ENCODE measurements around the gene ARHGAP45.

Gene ARHGAP45

DNA sequence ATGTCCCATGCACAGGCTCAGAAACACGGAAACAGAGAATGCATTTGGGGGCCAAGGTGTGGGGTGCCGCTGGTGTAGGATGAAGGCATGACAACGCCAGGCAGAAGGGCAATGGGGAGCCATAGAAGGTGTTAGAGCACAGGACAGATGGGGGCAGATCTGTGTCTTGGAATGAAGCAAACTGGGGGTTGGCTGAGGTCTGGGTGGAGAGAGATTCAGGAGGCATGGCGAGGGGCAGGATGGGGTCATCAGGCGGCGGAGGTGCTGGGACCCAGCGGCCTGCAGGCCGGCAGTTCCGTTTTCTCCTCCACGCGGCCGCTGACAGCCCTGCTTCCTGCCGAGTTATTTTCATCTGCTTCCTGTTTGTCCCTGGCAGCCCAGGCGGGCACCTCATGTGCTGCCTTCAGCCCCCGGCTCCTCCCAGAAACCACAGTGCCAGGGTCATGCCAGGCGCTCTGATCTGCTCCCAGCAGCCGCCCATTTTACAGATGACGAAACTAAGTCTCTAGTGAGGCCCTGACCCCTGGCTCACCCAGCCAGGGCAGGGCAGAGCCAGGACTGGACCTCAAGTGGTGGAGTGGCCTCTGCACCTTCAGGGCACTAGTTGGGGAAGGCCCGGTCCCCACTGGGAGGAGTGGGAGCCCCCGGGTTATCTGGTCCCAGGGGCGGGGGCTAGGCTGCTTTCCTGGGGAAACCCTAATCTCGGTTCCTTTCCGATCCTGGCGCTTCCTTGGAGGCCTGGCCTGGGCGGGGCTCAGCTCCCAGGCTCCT, 2.2 kb downstream of the ARHGAP45 start:
- peak in 1 of 3 donors; percentile 47 for DNase-seq (ENCODE audit: low read depth in 3 of 3, low spot score in 1 of 3)

DNA sequence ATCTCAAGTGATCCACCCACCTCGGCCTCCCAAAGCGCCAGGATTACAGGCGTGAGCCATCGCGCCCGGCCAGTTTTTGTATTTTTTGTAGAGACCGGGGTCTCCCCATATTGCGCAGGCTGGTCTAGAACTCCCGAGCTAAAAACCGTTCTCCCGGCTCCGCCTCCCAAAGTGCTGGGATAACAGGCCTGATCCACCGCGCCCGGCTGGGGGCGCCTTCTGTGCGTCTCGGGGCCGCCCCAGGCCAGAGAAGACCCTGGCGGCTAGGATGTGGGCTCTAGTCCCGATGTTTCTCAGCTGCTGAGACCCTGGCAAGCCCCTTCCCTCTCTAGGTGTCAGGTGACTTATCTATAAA, 3.6 kb downstream of the ARHGAP45 start:
- DNase-seq (ENCODE audit: low read depth in 3 of 3, low spot score in 1 of 3), result no peak

DNA sequence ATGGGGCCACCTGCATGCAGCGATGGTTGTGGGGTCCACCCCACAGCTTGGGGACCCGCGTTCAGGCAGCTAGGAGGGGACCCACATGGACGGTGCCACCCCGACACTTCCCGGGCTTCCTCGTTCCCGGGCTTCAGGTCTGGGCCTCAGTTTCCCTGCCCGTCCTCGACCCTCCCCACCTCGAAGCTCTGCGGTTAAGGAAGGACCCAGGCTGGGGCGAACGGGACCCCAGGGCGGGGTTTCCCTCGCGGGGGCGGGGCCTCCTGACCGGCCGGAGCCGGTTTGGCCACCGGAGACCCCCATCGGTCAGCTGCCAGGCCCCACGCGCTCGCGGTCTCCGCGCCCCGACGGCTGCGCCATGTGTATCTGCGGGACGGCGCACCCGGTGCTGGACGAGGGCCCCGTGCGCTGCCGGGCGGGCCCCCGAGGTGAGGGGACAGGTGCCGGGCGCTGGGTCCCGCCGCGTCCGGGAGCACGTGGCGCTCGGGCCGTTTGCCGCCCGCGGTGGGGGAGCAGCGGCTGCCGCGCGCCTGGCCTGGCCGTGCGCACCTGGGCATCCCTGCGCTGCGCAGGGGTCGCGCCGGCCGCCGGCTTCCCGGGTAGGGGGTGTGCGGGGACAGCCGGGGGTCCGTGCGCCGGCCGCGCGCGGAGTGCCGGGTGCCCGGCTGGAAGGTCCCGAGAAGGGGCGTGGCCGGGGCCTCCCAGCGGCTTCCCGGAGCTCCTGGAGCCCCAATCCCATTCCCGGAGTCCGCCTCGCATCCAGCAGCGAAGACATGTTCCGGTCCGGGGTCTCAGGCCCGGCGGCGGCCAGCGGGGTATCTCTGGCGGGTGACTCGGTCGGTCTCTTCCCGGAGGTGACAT, 4.2 kb downstream of the ARHGAP45 start:
- DNase-seq (ENCODE audit: low read depth in 3 of 3, low spot score in 1 of 3), result no peak

DNA sequence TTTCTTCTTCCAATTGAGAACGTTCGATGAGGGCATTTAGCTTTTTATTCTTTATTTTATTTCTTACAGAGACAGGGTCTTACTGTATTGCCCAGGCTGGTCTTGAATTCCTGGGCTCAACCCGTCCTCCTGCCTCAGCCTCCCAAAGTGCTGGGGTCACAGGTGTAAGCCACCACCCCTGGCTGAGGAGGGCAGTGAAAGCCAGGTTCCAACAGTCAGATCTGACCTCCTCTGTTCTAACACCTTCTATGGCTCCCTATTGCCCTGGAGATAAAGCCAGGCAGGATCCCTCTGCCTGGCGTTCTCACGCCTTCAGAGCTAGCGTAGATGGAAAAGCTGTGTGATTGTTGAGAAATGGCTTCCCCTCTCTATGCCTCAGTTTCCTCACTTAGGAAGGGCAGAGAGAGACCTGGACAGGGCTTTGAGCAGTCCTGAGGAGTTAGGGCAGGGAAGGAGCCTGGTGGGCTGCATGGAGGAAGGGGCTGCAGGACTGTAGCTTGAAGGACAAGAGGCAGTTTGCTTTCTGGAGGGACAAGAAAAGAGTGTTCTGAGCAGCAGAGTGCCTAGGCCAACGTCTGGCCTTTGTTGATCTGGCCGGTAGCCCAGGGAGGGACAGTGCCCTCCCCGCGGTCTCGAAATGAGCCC, 5.5 kb downstream of the ARHGAP45 start:
- DNase-seq (ENCODE audit: low read depth in 3 of 3, low spot score in 1 of 3), result no peak

DNA sequence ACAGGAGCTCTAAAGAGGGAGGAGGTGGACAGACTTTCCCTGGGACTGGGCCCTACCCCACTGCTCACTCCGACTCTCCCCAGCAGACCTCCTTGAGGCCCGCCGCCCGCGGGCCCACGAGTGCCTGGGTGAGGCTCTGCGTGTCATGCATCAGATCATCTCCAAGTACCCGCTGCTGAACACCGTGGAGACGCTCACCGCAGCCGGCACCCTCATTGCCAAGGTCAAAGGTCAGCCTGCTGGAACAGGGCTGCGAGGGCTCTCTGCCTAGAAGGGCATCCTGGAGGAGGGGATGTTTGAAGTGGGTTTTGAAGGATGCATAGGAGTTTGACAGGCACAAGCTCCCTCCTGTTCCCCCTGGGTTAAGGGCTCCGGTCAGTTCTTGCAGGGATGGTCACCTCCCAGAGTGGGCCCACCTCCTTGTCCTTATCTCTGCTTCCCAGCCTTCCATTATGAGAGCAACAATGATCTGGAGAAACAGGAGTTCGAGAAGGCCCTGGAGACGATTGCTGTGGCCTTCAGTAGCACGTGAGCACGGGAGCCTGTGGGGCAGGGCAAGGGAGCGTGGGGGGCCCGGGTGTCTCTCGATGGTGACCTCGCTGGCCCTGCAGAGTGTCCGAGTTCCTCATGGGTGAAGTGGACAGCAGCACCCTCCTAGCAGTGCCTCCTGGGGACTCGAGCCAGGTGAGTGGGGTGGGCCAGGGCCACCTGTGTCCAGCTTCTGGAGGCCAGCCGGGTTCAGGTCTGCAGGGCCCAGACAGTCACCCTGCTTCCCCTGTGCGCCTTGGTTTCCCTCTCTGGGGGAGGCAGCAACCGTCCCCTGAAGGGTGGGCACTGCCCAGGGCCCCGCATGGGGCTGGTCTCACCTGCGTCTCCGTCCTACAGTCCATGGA, 6.3 kb downstream of the ARHGAP45 start:
- DNase-seq (ENCODE audit: low read depth in 3 of 3, low spot score in 1 of 3), result no peak

DNA sequence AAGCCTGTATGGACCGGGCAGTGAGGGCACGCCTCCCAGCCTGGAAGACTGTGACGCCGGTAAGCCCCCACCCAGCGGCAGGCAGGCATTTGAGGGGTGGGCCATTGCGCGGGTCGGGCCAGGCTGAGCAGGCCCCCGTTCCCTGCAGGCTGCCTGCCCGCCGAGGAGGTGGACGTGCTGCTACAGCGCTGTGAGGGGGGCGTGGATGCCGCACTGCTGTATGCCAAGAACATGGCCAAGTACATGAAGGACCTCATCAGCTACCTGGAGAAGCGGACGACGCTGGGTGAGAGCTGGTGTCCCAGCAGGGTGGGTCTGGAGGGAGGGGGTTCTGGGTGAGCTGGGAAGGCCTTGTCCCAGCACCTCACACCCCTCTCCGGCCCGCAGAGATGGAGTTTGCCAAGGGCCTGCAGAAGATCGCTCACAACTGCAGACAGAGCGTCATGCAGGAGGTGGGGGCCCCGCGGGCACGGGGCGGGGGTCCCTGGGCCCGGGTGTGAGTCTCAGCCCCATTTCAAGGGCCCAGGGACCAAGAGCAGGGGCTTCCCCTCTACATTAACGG, 7.1 kb downstream of the ARHGAP45 start:
- no peak for DNase-seq (ENCODE audit: low read depth in 3 of 3, low spot score in 1 of 3)

DNA sequence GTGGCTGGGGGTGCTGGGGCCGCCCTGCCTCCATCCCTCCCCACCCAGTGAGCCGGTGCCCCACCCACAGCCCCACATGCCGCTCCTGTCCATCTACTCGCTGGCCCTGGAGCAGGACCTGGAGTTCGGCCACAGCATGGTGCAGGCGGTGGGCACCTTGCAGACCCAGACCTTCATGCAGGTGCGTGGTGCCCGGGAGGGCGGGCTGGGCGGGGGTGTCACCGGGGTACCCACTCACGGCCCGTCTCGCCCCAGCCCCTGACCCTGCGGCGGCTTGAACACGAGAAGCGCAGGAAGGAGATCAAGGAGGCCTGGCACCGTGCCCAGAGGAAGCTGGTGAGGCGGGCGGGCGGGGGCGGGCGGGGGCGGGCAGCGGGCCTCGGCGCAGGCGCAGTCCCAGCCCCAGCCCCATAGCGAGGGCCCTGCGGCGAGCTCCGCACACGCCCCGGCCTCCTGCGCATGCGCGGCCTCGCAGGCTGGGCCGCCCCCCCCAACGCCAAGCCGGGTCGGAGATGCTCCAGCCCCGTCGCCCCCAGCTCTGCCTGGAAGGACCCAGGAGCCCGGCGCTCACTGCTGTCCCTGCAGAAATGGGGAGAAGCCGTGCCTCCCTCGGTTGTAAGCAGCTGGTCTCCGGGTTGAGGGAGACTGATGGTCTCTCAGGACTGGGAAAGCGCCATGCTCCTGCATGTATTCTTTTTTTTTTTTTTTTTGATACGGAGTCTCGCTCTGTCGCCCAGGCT, 7.7 kb downstream of the ARHGAP45 start:
- peak; percentile 80 to 95 (median 95) for DNase-seq (ENCODE audit: low read depth in 3 of 3, low spot score in 1 of 3)

DNA sequence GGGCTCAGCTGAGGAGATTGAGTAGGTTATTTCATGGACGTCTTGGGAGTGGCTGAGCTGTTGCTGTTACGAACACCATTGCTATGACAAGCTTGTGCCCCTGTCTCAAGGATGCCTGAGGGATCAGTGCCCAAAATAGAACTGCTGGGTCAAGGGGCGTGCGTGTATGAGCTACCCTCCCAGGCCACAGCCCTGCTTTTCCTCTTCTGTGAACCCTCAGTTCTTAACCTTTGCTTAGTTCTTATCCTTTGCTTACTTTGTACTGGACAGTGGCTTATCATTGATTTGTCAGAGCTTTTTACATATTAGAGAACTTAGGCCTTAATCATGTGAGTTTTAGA, 9.0 kb downstream of the ARHGAP45 start:
- no peak for DNase-seq (ENCODE audit: low read depth in 3 of 3, low spot score in 1 of 3)

DNA sequence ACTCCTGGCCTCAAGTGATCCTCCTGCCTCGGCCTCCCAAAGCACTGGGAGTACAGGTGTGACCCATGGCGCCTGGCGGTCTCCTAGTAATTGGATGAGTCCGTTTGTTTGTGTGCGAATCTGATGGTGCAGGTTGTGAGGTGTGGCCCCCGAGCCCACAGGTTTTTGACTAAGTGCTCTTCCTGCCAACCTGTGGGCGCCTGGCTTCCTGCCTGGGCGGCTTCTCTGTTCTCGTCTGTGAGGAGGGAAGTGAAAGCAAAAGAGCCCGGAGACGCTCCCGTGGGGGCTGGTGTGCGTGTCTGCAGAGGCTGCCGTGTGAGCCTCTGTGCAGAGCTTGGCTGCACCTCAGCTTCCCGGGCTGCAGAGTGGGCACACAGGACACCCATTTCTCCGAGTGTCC, 10.0 kb downstream of the ARHGAP45 start:
- peak; percentile 74 to 89 (median 86) for DNase-seq (ENCODE audit: low read depth in 3 of 3, low spot score in 1 of 3)

DNA sequence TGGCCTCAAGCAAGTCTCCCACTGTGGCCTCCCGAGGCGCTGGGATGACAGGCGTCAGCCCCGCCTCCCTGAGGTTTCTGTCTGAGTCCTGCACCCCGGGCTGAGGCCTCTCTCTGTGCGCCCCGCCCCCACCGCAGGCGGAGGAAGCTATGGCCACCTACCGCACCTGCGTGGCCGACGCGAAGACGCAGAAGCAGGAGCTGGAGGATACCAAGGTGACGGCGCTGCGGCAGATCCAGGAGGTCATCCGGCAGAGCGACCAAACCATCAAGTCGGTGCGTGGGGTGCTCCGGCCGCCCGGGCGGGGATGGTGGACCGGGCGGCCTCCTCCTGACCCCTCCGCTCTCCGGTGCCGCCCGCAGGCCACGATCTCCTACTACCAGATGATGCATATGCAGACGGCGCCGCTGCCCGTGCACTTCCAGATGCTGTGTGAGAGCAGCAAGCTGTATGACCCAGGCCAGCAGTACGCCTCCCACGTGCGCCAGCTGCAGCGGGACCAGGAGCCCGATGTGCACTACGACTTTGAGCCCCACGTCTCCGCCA, 12.7 kb downstream of the ARHGAP45 start:
- peak in 1 of 3 donors; percentile 60 for DNase-seq (ENCODE audit: low read depth in 3 of 3, low spot score in 1 of 3)

DNA sequence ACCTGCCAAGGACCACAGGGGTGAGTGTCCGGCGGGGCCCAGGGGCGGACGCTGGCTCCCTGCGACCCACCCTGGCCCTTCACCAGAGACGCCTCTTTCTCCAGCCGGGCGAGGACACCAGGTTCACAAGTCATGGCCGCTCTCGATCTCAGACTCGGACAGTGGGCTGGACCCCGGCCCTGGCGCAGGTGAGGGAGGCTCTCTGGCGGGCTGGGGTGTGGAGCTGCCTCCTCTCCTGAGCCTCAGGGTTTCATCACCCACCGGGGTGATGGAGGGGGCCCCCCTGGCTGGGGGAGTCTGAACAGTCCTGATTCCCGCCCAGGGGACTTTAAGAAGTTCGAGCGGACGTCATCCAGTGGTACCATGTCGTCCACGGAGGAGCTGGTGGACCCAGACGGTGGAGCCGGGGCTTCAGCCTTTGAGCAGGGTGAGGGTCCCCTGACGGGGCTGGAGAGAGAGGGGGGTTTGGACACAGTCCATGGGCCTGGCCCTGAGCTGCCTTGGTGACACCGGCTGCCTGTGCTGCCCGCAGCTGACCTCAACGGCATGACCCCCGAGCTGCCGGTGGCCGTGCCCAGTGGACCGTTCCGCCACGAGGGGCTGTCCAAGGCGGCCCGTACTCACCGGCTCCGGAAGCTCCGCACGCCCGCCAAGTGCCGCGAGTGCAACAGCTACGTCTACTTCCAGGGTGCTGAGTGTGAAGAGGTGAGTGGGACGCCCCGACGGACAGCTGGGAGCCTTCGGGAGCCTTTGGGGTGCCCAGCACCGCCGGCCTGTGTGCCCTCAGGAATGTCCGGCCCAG, 13.6 kb downstream of the ARHGAP45 start:
- DNase-seq (ENCODE audit: low read depth in 3 of 3, low spot score in 1 of 3), result no peak

DNA sequence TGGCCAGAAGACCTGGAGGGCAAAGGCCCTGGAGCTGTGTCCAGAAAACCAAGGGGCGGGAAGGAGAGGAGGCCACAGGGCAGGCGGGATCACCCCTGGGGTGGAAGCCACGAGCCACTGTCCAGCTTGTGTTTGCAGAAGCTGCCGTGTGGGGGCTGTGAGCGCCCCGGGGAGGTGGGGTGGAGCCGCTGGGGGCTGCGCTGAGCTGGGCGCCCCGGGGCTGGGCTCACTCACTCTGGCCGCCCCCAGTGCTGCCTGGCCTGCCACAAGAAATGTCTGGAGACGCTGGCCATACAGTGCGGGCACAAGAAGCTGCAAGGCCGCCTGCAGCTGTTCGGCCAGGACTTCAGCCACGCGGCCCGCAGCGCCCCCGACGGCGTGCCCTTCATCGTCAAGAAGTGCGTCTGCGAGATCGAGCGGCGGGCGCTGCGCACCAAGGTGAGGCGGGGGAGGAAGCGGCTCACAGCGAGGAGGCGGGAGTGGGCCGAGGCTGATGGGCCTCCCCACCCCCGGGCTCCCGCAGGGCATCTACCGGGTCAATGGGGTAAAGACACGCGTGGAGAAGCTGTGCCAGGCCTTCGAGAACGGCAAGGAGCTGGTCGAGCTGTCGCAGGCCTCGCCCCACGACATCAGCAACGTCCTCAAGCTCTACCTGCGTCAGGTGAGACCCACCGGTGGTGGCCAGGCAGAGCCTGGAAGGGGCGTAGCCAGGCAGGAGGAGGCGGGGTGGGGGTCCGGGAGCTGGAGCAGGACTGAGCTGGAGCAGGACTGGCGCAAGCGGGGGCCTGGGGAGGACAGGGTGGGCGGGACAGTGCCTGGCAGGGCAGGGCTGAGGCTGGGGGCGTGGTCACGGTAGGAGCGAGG, 14.6 kb downstream of the ARHGAP45 start:
- DNase-seq (ENCODE audit: low read depth in 3 of 3, low spot score in 1 of 3), result no peak

DNA sequence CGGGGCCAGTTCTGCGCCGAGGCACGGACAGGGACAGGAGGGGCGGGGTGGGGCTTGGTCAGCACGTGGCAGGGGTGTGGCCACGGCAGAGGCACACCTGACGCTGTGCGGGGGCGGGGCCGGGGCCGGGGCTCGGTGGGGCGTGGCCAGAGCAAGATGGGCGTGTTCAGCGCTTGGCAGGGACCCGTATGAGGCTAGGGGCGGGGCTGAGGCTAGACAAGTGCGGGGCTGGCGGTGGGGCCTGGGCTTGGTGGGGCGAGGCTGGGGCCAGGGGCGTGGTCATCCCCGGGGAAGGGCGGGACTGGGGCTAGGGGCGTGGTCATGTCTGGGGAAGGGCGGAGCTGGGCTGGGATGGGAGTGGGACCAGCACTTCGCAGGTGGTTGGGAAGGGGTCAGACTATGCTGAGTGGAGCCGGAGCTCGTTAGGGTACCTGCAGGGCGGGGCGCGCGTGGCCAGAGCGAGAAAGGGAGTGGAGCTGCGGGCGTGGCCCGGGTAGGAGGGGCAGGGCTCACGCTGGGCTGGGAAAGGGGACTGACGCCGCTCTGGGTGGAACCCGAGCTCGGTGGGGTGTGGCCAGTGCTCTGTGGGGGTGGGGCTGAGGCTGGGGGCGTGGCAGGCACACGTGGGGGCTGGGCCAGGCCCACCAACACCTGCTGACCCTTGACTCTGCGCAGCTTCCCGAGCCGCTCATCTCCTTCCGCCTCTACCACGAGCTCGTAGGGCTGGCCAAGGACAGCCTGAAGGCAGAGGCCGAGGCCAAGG, 15.4 kb downstream of the ARHGAP45 start:
- DNase-seq (ENCODE audit: low read depth in 3 of 3, low spot score in 1 of 3), result peak; percentile 58 to 76 (median 61)

DNA sequence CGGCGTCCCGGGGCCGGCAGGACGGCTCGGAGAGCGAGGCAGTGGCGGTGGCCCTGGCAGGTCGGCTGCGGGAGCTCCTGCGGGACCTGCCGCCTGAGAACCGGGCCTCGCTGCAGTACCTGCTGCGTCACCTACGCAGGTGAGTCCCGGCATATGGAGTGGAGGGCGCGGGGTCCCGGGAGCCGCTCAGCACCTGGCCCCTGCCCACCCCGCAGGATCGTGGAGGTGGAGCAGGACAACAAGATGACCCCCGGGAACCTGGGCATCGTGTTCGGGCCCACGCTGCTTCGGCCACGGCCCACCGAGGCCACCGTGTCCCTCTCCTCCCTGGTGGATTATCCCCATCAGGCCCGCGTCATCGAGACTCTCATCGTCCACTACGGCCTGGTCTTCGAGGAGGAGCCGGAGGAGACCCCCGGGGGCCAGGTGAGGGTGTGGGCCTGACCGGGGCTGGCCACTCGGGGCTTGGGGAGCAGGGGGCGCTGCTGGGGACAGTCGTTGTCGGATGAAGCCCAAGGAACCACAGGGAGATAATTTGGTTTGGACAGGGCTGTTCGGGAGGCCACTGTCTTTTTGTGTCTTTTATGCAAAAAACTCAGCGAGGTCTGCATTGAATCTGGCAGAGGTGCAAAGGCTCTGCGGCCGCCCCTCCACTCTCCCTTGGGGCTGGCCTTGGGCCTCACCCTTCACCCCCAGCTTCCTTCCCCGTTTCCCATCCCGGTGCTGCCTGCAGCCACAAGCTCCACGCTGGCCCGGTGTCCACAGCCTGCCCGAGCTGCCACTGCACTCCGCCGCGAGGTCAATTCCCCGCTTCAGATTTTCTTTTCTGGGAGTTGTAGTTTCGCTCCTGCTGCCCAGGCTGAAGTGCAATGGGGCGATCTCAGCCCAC, 16.2 kb downstream of the ARHGAP45 start:
- DNase-seq (ENCODE audit: low read depth in 3 of 3, low spot score in 1 of 3), result no peak

DNA sequence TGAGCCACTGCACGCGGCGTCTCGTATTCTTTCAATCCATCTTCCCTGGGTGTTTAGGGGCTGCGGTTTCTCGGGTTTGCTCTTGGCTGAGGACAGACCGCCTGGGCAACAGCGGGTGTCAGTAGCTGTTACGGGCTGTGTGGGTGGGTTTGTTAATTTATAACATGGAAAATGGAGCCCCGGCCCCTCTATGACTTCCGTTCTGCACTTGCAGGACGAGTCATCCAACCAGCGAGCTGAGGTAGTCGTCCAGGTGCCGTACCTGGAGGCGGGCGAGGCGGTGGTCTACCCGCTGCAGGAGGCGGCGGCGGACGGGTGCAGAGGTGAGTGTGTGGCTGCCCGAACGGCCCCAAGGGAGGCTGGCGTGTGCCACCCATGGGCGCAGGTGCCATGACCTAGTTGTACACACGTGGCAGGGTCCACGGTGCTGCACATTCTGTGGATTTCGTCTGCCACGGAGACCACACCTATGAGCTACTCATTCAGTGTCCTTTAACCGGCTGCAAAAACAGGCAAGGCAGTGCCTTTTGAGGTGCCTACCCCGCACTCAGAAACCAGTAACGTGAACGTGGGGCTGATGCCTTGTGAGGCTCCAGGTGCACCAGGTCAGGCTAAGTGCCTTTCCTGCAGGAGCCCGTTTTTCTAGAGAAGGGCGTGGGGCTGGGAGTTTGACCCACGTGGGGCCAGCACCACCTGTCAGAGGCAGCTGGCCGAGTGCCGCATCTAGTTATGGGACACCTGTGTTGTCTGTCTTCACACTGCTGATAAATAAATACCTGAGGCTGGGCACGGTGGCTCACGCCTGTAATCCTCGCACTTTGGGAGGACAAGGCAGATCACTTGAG, 17.3 kb downstream of the ARHGAP45 start:
- DNase-seq (ENCODE audit: low read depth in 3 of 3, low spot score in 1 of 3), result no peak

Measured in stimulated activated CD4-positive, alpha-beta T cell treated with anti-CD3 and anti-CD28 coated beads, TNF-alpha, amount 100 ng/mL, for 1 hour (primary cell).